ENCODE results near the gene ADAMTS20. TPM values are rescaled to one million over a fixed set of nuclear protein-coding genes. Genes with fewer than 3 reads are reported as not detected.

Gene ADAMTS20, protein sequence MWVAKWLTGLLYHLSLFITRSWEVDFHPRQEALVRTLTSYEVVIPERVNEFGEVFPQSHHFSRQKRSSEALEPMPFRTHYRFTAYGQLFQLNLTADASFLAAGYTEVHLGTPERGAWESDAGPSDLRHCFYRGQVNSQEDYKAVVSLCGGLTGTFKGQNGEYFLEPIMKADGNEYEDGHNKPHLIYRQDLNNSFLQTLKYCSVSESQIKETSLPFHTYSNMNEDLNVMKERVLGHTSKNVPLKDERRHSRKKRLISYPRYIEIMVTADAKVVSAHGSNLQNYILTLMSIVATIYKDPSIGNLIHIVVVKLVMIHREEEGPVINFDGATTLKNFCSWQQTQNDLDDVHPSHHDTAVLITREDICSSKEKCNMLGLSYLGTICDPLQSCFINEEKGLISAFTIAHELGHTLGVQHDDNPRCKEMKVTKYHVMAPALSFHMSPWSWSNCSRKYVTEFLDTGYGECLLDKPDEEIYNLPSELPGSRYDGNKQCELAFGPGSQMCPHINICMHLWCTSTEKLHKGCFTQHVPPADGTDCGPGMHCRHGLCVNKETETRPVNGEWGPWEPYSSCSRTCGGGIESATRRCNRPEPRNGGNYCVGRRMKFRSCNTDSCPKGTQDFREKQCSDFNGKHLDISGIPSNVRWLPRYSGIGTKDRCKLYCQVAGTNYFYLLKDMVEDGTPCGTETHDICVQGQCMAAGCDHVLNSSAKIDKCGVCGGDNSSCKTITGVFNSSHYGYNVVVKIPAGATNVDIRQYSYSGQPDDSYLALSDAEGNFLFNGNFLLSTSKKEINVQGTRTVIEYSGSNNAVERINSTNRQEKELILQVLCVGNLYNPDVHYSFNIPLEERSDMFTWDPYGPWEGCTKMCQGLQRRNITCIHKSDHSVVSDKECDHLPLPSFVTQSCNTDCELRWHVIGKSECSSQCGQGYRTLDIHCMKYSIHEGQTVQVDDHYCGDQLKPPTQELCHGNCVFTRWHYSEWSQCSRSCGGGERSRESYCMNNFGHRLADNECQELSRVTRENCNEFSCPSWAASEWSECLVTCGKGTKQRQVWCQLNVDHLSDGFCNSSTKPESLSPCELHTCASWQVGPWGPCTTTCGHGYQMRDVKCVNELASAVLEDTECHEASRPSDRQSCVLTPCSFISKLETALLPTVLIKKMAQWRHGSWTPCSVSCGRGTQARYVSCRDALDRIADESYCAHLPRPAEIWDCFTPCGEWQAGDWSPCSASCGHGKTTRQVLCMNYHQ (N-terminal part only)
- 0.15 TPM in 1 of 2 replicates, not detected in the other for total RNA-seq (2013; cell fraction: nucleolus; rRNA removed)
- total RNA-seq (2014; rRNA removed): not detected in 2 replicates
- total RNA-seq (2014; rRNA removed; fragmentation: Illumina TruSeq; extraction: Trizol): not detected in 2 replicates
- not detected in 2 replicates for total RNA-seq (2021)
- not detected for polyA plus RNA-seq (2011; ENCODE audit: low read depth)
- polyA plus RNA-seq (2011; rRNA removed): 0.27 and 0.33 TPM in 2 replicates
- 0.07 and 0.09 TPM in 2 replicates for polyA plus RNA-seq (2011; cell fraction: cytosol; rRNA removed)
- polyA plus RNA-seq (2011; cell fraction: nucleus; rRNA removed): 0.54 and 0.58 TPM in 2 replicates
- not detected in 2 replicates for polyA plus RNA-seq (2012)
- not detected in 2 replicates for polyA plus RNA-seq (2014; fragmentation: Illumina TruSeq; extraction: Trizol)
- polyA plus RNA-seq (2014; fragmentation: Nextera tagmentation; extraction: Ambion mirVana): not detected
- polyA plus RNA-seq (2014; rRNA removed): not detected in 2 replicates
- polyA plus RNA-seq (2016; fragmentation: Nextera tagmentation; extraction: Ambion mirVana): not detected
- polyA minus RNA-seq (2011; rRNA and poly(A)+ RNA removed): 0.21 and 0.22 TPM in 2 replicates
- not detected in 2 replicates for polyA minus RNA-seq (2011; cell fraction: cytosol; rRNA and poly(A)+ RNA removed)
- polyA minus RNA-seq (2011; cell fraction: nucleus; rRNA and poly(A)+ RNA removed): 0.48 and 0.57 TPM in 2 replicates
- Bru-seq, nascent RNA: percentile 7 among the genes with signal in this experiment
- BruChase-seq, experiment 1, labeled RNA remaining after a 6-hour chase: percentile 12 among the genes with signal in this experiment
- BruChase-seq, experiment 2, labeled RNA remaining after a 2-hour chase: percentile 6 among the genes with signal in this experiment
- long read RNA-seq, experiment 1: 0 reads
- long read RNA-seq, experiment 2, partial matches to known transcripts: 0 of 3 reads
- long read RNA-seq, experiment 2, other reads (novel, unspliced or antisense): 3 of 3 reads

DNA sequence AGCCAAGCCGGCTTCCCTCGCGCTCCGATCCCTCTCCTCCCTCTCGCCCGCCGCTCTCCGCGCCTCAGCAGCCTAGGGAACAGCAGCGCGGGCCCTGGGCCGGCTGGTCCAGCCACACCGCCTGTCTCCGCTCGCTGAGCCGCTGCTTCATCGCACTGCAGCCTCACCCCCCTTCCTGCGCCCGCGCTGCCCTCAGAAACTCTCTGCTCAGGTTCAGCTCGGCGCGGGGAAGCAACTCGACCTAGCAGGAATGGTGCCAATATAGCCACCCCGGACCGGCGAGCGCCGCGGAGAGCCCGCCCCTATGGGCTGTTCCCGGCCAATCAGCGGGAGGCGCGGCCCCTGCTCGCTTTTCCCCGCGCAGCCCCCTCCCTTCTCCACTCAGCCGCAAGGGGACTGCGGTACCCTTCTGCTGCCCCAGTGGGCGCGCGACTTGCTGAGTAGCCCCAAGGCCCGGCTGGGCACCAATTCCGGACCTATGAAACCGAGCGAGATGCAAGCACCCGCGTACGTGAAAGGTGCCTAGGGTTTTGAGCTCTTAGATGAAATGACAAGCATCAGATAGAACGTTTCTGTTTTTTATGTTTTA is at the start of gene ADAMTS20:
TSS of gene ADAMTS20 (minus strand) at position 233 of the 589 bp plus-strand sequence. CDS start 282 bp downstream, outside the sequence.
- FAIRE-seq (no peak), ATAC-seq (no peak), DNase-seq (ENCODE audit: low read depth, low spot score) (no peak)
- POLR2A ChIA-PET: no interaction called here
- TF ChIP-seq YBX1 (IDR thresholded peaks at IDR 0.05): no peak
- no peak for TF ChIP-seq HDGF (IDR thresholded peaks at IDR 0.05)
- TF ChIP-seq, protein P1, sequence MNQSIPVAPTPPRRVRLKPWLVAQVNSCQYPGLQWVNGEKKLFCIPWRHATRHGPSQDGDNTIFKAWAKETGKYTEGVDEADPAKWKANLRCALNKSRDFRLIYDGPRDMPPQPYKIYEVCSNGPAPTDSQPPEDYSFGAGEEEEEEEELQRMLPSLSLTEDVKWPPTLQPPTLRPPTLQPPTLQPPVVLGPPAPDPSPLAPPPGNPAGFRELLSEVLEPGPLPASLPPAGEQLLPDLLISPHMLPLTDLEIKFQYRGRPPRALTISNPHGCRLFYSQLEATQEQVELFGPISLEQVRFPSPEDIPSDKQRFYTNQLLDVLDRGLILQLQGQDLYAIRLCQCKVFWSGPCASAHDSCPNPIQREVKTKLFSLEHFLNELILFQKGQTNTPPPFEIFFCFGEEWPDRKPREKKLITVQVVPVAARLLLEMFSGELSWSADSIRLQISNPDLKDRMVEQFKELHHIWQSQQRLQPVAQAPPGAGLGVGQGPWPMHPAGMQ (IDR thresholded peaks at IDR 0.05; ENCODE audit: borderline replicate concordance): no peak
- TF ChIP-seq RUNX3 (IDR thresholded peaks at IDR 0.05; ENCODE audit: low read length): no peak
- TF ChIP-seq SIN3A (IDR thresholded peaks at IDR 0.05; ENCODE audit: low read depth, low read length): no peak
- TF ChIP-seq CHD2 (IDR thresholded peaks at IDR 0.05; ENCODE audit: borderline replicate concordance, low read depth, low read length): no peak
- SMC1A ChIA-PET (ENCODE audit: uncharacterized antibody, unreplicated experiment): no interaction called here
- no peak within 1 kb of the TSS for H3K9ac ChIP-seq (ENCODE audit: control insufficient read depth, insufficient read depth, low read length)
- intact Hi-C loops (cut with micrococcal nuclease; ENCODE audit: unreplicated experiment) (no loop called here), in situ Hi-C loops (cut with MboI) (no loop called here)
- BruUV-seq (replicated peaks): no TSS peak
- H3K4me3 ChIP-seq: no peak within 1 kb of the TSS
- H2AFZ ChIP-seq (ENCODE audit: control insufficient read depth, low read depth, low read length): no peak within 1 kb of the TSS
- no peaks in the 10 kb centered on the region for H3K79me2 ChIP-seq (ENCODE audit: control insufficient read depth, insufficient read depth, low read length)
- peaks cover 2% of the 10 kb centered on the region; the same call in 1 of the 3 replicates for H3K9me3 ChIP-seq (replicated peaks; ENCODE audit: control insufficient read depth, insufficient read depth, low read length)
- CTCF ChIA-PET: no interaction called here
- H3K4me2 ChIP-seq (ENCODE audit: control insufficient read depth, insufficient read depth): no peak within 1 kb of the TSS
- no peaks in the 10 kb centered on the region for H3K36me3 ChIP-seq (ENCODE audit: control insufficient read depth in 2 of 2, insufficient read depth in 2 of 2, low read length in 1 of 2)
- H4K20me1 ChIP-seq (ENCODE audit: control insufficient read depth, insufficient read depth): no peaks in the 10 kb centered on the region
- WGBS (ENCODE audit: insufficient coverage, insufficient replicate concordance, low lambda C conversion rate, missing lambda C conversion rate): 71% methylated on average over 50 of the region's 51 CpGs
- RAD21 ChIA-PET (ENCODE audit: unreplicated experiment): no interaction called here
- no peaks in the 10 kb centered on the region; a peak in 2 of 4 replicates for H3K27me3 ChIP-seq (replicated peaks in 1 of 2; ENCODE audit: control insufficient read depth in 2 of 2, insufficient read depth in 2 of 2, low read length in 1 of 2)
- no peak within 1 kb of the TSS for H3K27ac ChIP-seq (ENCODE audit: control insufficient read depth, insufficient read depth)
- no peaks in the 10 kb centered on the region for H3K4me1 ChIP-seq (ENCODE audit: control insufficient read depth, insufficient read depth, low read length)

Data from GM12878 (cell line).